HCT116 (cell line): ENCODE results near the gene DDX6. TPM values are rescaled to one million over a fixed set of nuclear protein-coding genes. Genes with fewer than 3 reads are reported as not detected.

ENCODE experiments used
- ATAC-seq: fragments of 200-7000 bp; cut with Tn5 transposase; 2 replicates; pipeline ENCODE4 v1.9.1; 2020; ENCODE audit warnings: mild to moderate bottlenecking, moderate library complexity
- BruUV-seq: library from RNA; stranded (reverse); fragments of 400-500 nt; replicated peaks from 2 replicates; lab custom pipeline; 2021; lab: Mats Ljungman, UMichigan
- CTCF ChIA-PET: fragments of 300-600 bp; sonication (Branson Sonifier 250); formaldehyde crosslinking; loops from one replicate; lab custom pipeline; 2021; ENCODE audit warnings: antibody characterized with exemption; lab: Charles Lee
- POLR2A ChIA-PET: fragments of 300-600, 350-600 bp; sonication (Branson Sonifier 250); formaldehyde crosslinking; loops from one replicate; lab custom pipeline; 2021; ENCODE audit warnings: antibody characterized with exemption; lab: Charles Lee
- RAD21 ChIA-PET, 2 experiments: fragments of 300-600 bp; sonication (Branson Sonifier 250); formaldehyde crosslinking; loops; one replicate each; lab custom pipeline; 2023; ENCODE audit warnings: low total read pairs in 2 of 2; ENCODE audit not compliant: uncharacterized antibody in 2 of 2, unreplicated experiment in 2 of 2, low non-redundant PET in 1 of 2; lab: Charles Lee
- DNase-seq: peaks from one replicate; pipeline ENCODE4 v3.0.0-alpha.2; 2010; ENCODE audit warnings: low read depth, low spot score
- H2AFZ ChIP-seq: fragments of 200-600 bp; shearing (Covaris generic), sonication (generic); 2 replicates; pipeline ENCODE4 v1.6.1; 2017; ENCODE audit warnings: low read depth, mixed run types, mixed read lengths, antibody characterized with exemption, low read length; ENCODE audit not compliant: poor library complexity, severe bottlenecking
- H3K27ac ChIP-seq: 2 replicates; pipeline ENCODE4 v1.5.1; 2012; ENCODE audit warnings: low read depth, low read length
- H3K27me3 ChIP-seq: fragments of 200-600 bp; sonication (generic); 2 replicates; pipeline ENCODE4 v1.6.1; 2016; ENCODE audit warnings: mixed run types, low read length, mixed read lengths; ENCODE audit not compliant: insufficient read depth
- H3K36me3 ChIP-seq, 2 experiments: fragments of 200-500 bp in 1 of 2; fragments of 200-600 bp in 1 of 2; sonication (Bioruptor generic) in 1 of 2; sonication (generic) in 1 of 2; 2 replicates each; pipeline versions ENCODE4 v1.5.1 to v1.6.1; 2014 to 2016; ENCODE audit warnings: low read length in 2 of 2, inconsistent platforms in 1 of 2, mixed read lengths in 1 of 2, mixed run types in 1 of 2; ENCODE audit not compliant: insufficient read depth in 2 of 2, control insufficient read depth in 1 of 2
- H3K4me1 ChIP-seq, 2 experiments: fragments of 200-600 bp in 1 of 2; sonication (generic) in 1 of 2; 2 replicates each; pipeline versions ENCODE4 v1.5.1 to v1.6.1; 2012 to 2017; ENCODE audit warnings: low read length in 2 of 2, inconsistent platforms in 1 of 2, mild to moderate bottlenecking in 1 of 2, mixed read lengths in 1 of 2, mixed run types in 1 of 2, moderate library complexity in 1 of 2; ENCODE audit not compliant: insufficient read depth in 2 of 2, control insufficient read depth in 1 of 2
- H3K4me2 ChIP-seq: fragments of 200-600 bp; sonication (generic); 2 replicates; pipeline ENCODE4 v1.6.1; 2017; ENCODE audit warnings: mixed run types, low read length, mixed read lengths
- H3K4me3 ChIP-seq, 2 experiments: fragments of 200-600 bp in 1 of 2; sonication (generic) in 1 of 2; replicated peaks in 1 of 2; 2 replicates each; pipeline ENCODE4 v1.5.1; 2011 to 2016; ENCODE audit warnings: low read length in 2 of 2, control low read depth in 1 of 2, low read depth in 1 of 2, mild to moderate bottlenecking in 1 of 2, mixed read lengths in 1 of 2, mixed run types in 1 of 2
- H3K79me2 ChIP-seq: fragments of 200-600 bp; sonication (generic); 2 replicates; pipeline ENCODE4 v1.6.1; 2017; ENCODE audit warnings: mild to moderate bottlenecking, mixed run types, low read length, moderate library complexity, mixed read lengths; ENCODE audit not compliant: insufficient read depth
- H3K9ac ChIP-seq: fragments of 200-600 bp; sonication (generic); 2 replicates; pipeline ENCODE4 v1.6.1; 2016; ENCODE audit warnings: low read length, mixed read lengths
- H3K9me2 ChIP-seq: fragments of 200-600 bp; sonication (generic), shearing (Covaris generic); 2 replicates; pipeline ENCODE4 v1.6.1; 2017; ENCODE audit warnings: mixed run types, mild to moderate bottlenecking, moderate library complexity; ENCODE audit not compliant: insufficient read depth
- H3K9me3 ChIP-seq, 2 experiments: fragments of 200-500 bp in 1 of 2; fragments of 200-600 bp in 1 of 2; sonication (Bioruptor generic) in 1 of 2; sonication (generic) in 1 of 2; 2 replicates each; pipeline ENCODE4 v1.6.1; 2014 to 2017; ENCODE audit warnings: low read length in 2 of 2, mixed read lengths in 2 of 2, inconsistent platforms in 1 of 2, low read depth in 1 of 2, mild to moderate bottlenecking in 1 of 2, mixed run types in 1 of 2, moderate library complexity in 1 of 2; ENCODE audit not compliant: control insufficient read depth in 1 of 2, insufficient read depth in 1 of 2
- H4K20me1 ChIP-seq: fragments of 200-600 bp; sonication (generic), shearing (Covaris generic); 2 replicates; pipeline ENCODE4 v1.6.1; 2017; ENCODE audit warnings: mixed run types, mild to moderate bottlenecking, moderate library complexity; ENCODE audit not compliant: insufficient read depth
- ATF3 ChIP-seq: IDR thresholded peaks from 2 replicates; pipeline ENCODE4 v1.6.1; 2012
- CBX3 ChIP-seq: IDR thresholded peaks from 2 replicates; pipeline ENCODE4 v1.6.1; 2012; ENCODE audit warnings: low read depth
- CEBPB ChIP-seq: IDR thresholded peaks from 2 replicates; pipeline ENCODE4 v1.6.1; 2012; ENCODE audit warnings: low read depth
- CTCF ChIP-seq, 3 experiments: fragments of 200-600 bp in 1 of 3; sonication (generic) in 1 of 3; IDR thresholded peaks in 2 of 3; conservative IDR thresholded peaks in 1 of 3; 2 replicates each; pipeline ENCODE4 v1.5.1; 2012 to 2017; ENCODE audit warnings: low read depth in 2 of 3, low read length in 2 of 3, antibody characterized with exemption in 1 of 3, borderline replicate concordance in 1 of 3, control low read depth in 1 of 3, mild to moderate bottlenecking in 1 of 3, mixed read lengths in 1 of 3, mixed run types in 1 of 3, moderate library complexity in 1 of 3; ENCODE audit not compliant: insufficient read depth in 1 of 3
- EGR1 ChIP-seq: IDR thresholded peaks from 2 replicates; pipeline ENCODE4 v1.6.1; 2012; ENCODE audit warnings: low read depth
- ELF1 ChIP-seq: IDR thresholded peaks from 2 replicates; pipeline ENCODE4 v1.6.1; 2012; ENCODE audit warnings: low read depth, borderline replicate concordance
- EZH2phosphoT487 ChIP-seq: fragments of 200-600 bp; IDR thresholded peaks from 2 replicates; pipeline ENCODE4 v1.6.1; 2018; ENCODE audit warnings: antibody characterized with exemption, borderline replicate concordance
- FOSL1 ChIP-seq: IDR thresholded peaks from 2 replicates; pipeline ENCODE4 v1.6.1; 2012; ENCODE audit warnings: low read depth
- JUND ChIP-seq: IDR thresholded peaks from 2 replicates; pipeline ENCODE4 v1.6.1; 2012
- MAX ChIP-seq: IDR thresholded peaks from 2 replicates; pipeline ENCODE4 v1.6.1; 2012
- POLR2A ChIP-seq: IDR thresholded peaks from 2 replicates; pipeline ENCODE4 v1.7.0; 2011; ENCODE audit warnings: borderline replicate concordance; ENCODE audit not compliant: insufficient read depth, insufficient read length; ENCODE audit errors: extremely low read depth
- RAD21 ChIP-seq: IDR thresholded peaks from 2 replicates; pipeline ENCODE4 v1.6.1; 2012; ENCODE audit warnings: low read depth, mild to moderate bottlenecking
- REST ChIP-seq: IDR thresholded peaks from 2 replicates; pipeline ENCODE4 v1.6.1; 2012; ENCODE audit warnings: low read depth
- SP1 ChIP-seq: IDR thresholded peaks from 2 replicates; pipeline ENCODE4 v1.6.1; 2012; ENCODE audit warnings: low read depth
- SRF ChIP-seq: IDR thresholded peaks from 2 replicates; pipeline ENCODE4 v1.6.1; 2012; ENCODE audit warnings: low read depth
- TCF7L2 ChIP-seq: IDR thresholded peaks from 2 replicates; pipeline ENCODE4 v1.7.0; 2011; ENCODE audit warnings: borderline replicate concordance, inconsistent platforms; ENCODE audit not compliant: insufficient read depth, insufficient read length; ENCODE audit errors: extremely low read depth
- ZFX ChIP-seq: fragments of 450-650 bp; IDR thresholded peaks from 2 replicates; pipeline ENCODE4 v1.6.1; 2017
- intact Hi-C: fragments of 100-400 bp; cut with micrococcal nuclease; formaldehyde crosslinking; loops from 2 replicates; pipeline ENCODE4 v1.10.0; 2022
- total RNA-seq: library from RNA; stranded (reverse); gene quantifications from one replicate; pipeline ENCODE4 v1.2.1, GENCODE V29; 2021; ENCODE audit not compliant: unreplicated experiment

Gene DDX6
- total RNA-seq, 1 experiment from 2014 or later, result 150 TPM

GRCh38 chr11:118838905-118839553, 48.1 kb upstream of the DDX6 start:
- Histone ChIP-seq H3K9me2 (no peaks in the 10 kb centered on the region), H4K20me1 (no peaks in the 10 kb centered on the region), H2AFZ (no peak overlapping the region), H3K4me3 (no peak overlapping the region), H3K79me2 (no peaks in the 10 kb centered on the region), H3K4me2 (no peak overlapping the region), H3K36me3 (no peaks in the 10 kb centered on the region), H3K27me3 (no peaks in the 10 kb centered on the region), H3K4me1 (peaks cover 16 to 25% of the 10 kb centered on the region in 2 experiments), H3K9me3 (no peaks in the 10 kb centered on the region), H3K9ac (no peak overlapping the region), H3K27ac (no peak overlapping the region)
- ChIA-PET CTCF (no interaction called here), RAD21 (no interaction called here), POLR2A (no interaction called here)
- intact Hi-C loops, result no loop called here
- DNase-seq (no peak), ATAC-seq (no peak)
- TF ChIP-seq FOSL1 (no peak), CTCF (IDR thresholded peaks at IDR 0.05 in 2 of 3, conservative IDR thresholded peaks at IDR 0.05 in 1 of 3; ENCODE audit: borderline replicate concordance in 1 of 3, insufficient read depth in 1 of 3, low read depth in 2 of 3, low read length in 2 of 3) (no peak), CEBPB (no peak), SRF (no peak), CBX3 (no peak), SP1 (no peak), POLR2A (no peak), RAD21 (no peak), ELF1 (no peak), MAX (no peak), EGR1 (no peak), JUND (no peak), TCF7L2 (no peak), REST (no peak), ATF3 (no peak), ZFX (no peak), EZH2phosphoT487 (no peak)
- no TSS peak for BruUV-seq
